HL-60 (cell line): ENCODE results near the gene SRP9.
"Not testable (repeated sequence)": the region's sequence is repeated elsewhere in the genome, so short reads cannot be mapped to it uniquely, and the experiment has no call there.

ENCODE experiments used
- DNase-seq, 2 experiments: peaks; one replicate each; pipeline ENCODE4 v3.0.0-alpha.2; 2010 to 2020; ENCODE audit warnings: low read depth in 1 of 2, low spot score in 1 of 2
- H3K27ac ChIP-seq: fragments of 250-450 bp; sonication (Bioruptor Pico); replicated peaks from 2 replicates; pipeline ENCODE4 v1.5.1; 2020; ENCODE audit warnings: mild to moderate bottlenecking, moderate library complexity
- H3K27me3 ChIP-seq: fragments of 250-450 bp; sonication (Bioruptor Pico); 2 replicates; pipeline ENCODE4 v1.5.1; 2021; ENCODE audit warnings: mild to moderate bottlenecking, moderate library complexity; ENCODE audit not compliant: insufficient read depth, poor library complexity, severe bottlenecking
- H3K4me3 ChIP-seq: replicated peaks from 2 replicates; pipeline ENCODE4 v1.5.1; 2011; ENCODE audit warnings: mild to moderate bottlenecking, control low read depth, low read length; ENCODE audit not compliant: insufficient read depth
- CTCF ChIP-seq: IDR thresholded peaks from one replicate; pipeline ENCODE4 v1.5.1; 2011; ENCODE audit warnings: low read length, control low read depth, inconsistent platforms; ENCODE audit not compliant: insufficient read depth
- GABPA ChIP-seq: IDR thresholded peaks from 2 replicates; pipeline ENCODE4 v1.6.1; 2012; ENCODE audit warnings: low read depth
- POLR2AphosphoS5 ChIP-seq: IDR thresholded peaks from 2 replicates; pipeline ENCODE4 v1.6.1; 2012; ENCODE audit warnings: low read depth
- REST ChIP-seq: IDR thresholded peaks from 2 replicates; pipeline ENCODE4 v1.6.1; 2012; ENCODE audit warnings: low read depth; ENCODE audit not compliant: insufficient replicate concordance
- SPI1 ChIP-seq: IDR thresholded peaks from 2 replicates; pipeline ENCODE4 v1.6.1; 2012; ENCODE audit warnings: low read depth, mild to moderate bottlenecking, borderline replicate concordance

SRP9 gene

GRCh38 chr1:225780630-225781029 lies 3.0 kb downstream of the SRP9 start:
- H3K4me3 ChIP-seq = no peak overlapping the region
- no peaks in the 10 kb centered on the region for H3K27me3 ChIP-seq
- peak overlapping the region; percentile 32 for H3K27ac ChIP-seq

GRCh38 chr1:225789142-225789541 lies 11.5 kb downstream of the SRP9 start:
- H3K27ac ChIP-seq, H3K27me3 ChIP-seq, H3K4me3 ChIP-seq, DNase-seq: not testable (repeated sequence)

More at GRCh38 chr1:225780630-225781029, 3.0 kb downstream of the SRP9 start:
- TF ChIP-seq GABPA = no peak
- TF ChIP-seq SPI1 = no peak
- no peak for TF ChIP-seq REST
- no peak for TF ChIP-seq POLR2AphosphoS5
- no peak for TF ChIP-seq CTCF
- peak in 1 of 2 experiments; percentile 20 for DNase-seq

- H3K4me3 ChIP-seq = no peak overlapping the region
- DNase-seq = no peak
- TF ChIP-seq REST = no peak
- no peak for TF ChIP-seq CTCF
- no peak for TF ChIP-seq SPI1
- no peak for TF ChIP-seq GABPA
- no peak for TF ChIP-seq POLR2AphosphoS5
- H3K27ac ChIP-seq = no peak overlapping the region
- H3K27me3 ChIP-seq = no peaks in the 10 kb centered on the region
Observed at GRCh38 chr1:225794954-225795353, 17.3 kb downstream of the SRP9 start.

GRCh38 chr1:225796097-225796496 lies 18.5 kb downstream of the SRP9 start:
- H3K27ac ChIP-seq, H3K27me3 ChIP-seq, H3K4me3 ChIP-seq, DNase-seq: not testable (repeated sequence)

- H3K27me3 ChIP-seq, H3K27ac ChIP-seq, H3K4me3 ChIP-seq, DNase-seq: not testable (repeated sequence)
Observed at GRCh38 chr1:225801146-225801545, 23.5 kb downstream of the SRP9 start.

- DNase-seq = no peak
- Histone ChIP-seq H3K27ac (no peak overlapping the region), H3K4me3 (no peak overlapping the region), H3K27me3 (no peaks in the 10 kb centered on the region)
- TF ChIP-seq REST (no peak), POLR2AphosphoS5 (no peak), CTCF (no peak), GABPA (no peak), SPI1 (no peak)
Observed at GRCh38 chr1:225806249-225806648, 28.6 kb downstream of the SRP9 start.
